Gastrocnemius medialis (tissue), 4 donors: ENCODE measurements around the gene SLFNL1. TPM values are rescaled to one million over a fixed set of nuclear protein-coding genes. Genes with fewer than 3 reads are reported as not detected.

Experiments used
- ATAC-seq, 2 donors: fragments of 150-250 bp; one replicate each; pipeline ENCODE4 v1.9.1; 2016
- DNase-seq, 2 donors: peaks; one replicate each; pipeline ENCODE4 v3.0.0-alpha.2; 2019
- H3K27ac ChIP-seq, 4 donors: fragments of 200-600 bp; sonication (generic); 1 replicate in 1 of 4; 2 replicates in 3 of 4; pipeline ENCODE4 v1.5.1; 2016 to 2018; ENCODE audit warnings: mild to moderate bottlenecking in 2 of 4, moderate library complexity in 1 of 4
- H3K27me3 ChIP-seq, 3 donors: fragments of 200-600 bp; sonication (generic) in 2 of 3; 1 replicate in 1 of 3; 2 replicates in 2 of 3; pipeline versions ENCODE4 v1.5.1 to v1.6.0; 2016 to 2019; ENCODE audit warnings: mild to moderate bottlenecking in 1 of 3, moderate library complexity in 1 of 3
- H3K36me3 ChIP-seq, 2 donors: fragments of 200-600 bp; sonication (generic) in 1 of 2; one replicate each; pipeline ENCODE4 v1.5.1; 2017 to 2018
- H3K4me1 ChIP-seq, 2 donors: fragments of 200-600 bp; sonication (generic) in 1 of 2; one replicate each; pipeline ENCODE4 v1.5.1; 2016 to 2017; ENCODE audit warnings: mild to moderate bottlenecking in 2 of 2
- H3K4me3 ChIP-seq, 4 donors: fragments of 200-600 bp; sonication (generic) in 3 of 4; 1 replicate in 1 of 4; 2 replicates in 3 of 4; pipeline ENCODE4 v1.5.1; 2016 to 2019; ENCODE audit warnings: mild to moderate bottlenecking in 2 of 4
- H3K9me3 ChIP-seq, 3 donors: fragments of 200-600 bp; sonication (generic) in 2 of 3; 1 replicate in 1 of 3; 2 replicates in 2 of 3; pipeline ENCODE4 v1.5.1; 2016 to 2019
- CTCF ChIP-seq, 5 experiments: fragments of 450-650 bp in 3 of 5; fragments of 200-600 bp in 2 of 5; sonication (generic) in 2 of 5; IDR thresholded peaks in 4 of 5; conservative IDR thresholded peaks in 1 of 5; 1 replicate in 4 of 5; 2 replicates in 1 of 5; pipeline ENCODE4 v1.5.1; 2016 to 2019; ENCODE audit warnings: antibody characterized with exemption in 5 of 5, mild to moderate bottlenecking in 3 of 5, moderate library complexity in 3 of 5
- POLR2A ChIP-seq, 2 donors: fragments of 450-650 bp; IDR thresholded peaks; one replicate each; pipeline ENCODE4 v1.6.1; 2017; ENCODE audit warnings: antibody characterized with exemption in 2 of 2, mild to moderate bottlenecking in 2 of 2, moderate library complexity in 2 of 2
- in situ Hi-C, 4 donors: fragments of 200-750 bp; cut with MboI; loops; one replicate each; pipeline versions ENCODE4 v1.15.0 to v1.8.0; 2017; ENCODE audit warnings: low sequenced_read_pairs in 4 of 4
- intact Hi-C: fragments of 100-400 bp; cut with DNase I; formaldehyde crosslinking; loops from one replicate; pipeline ENCODE4 v1.15.1; 2023; ENCODE audit warnings: low total_unique reads
- total RNA-seq, 4 donors: library from RNA; depleted of rRNA; stranded (reverse); fragments of >200 nt; gene quantifications; one replicate each; pipeline versions ENCODE4 v1.1.0 to v1.2.3, GENCODE V29; 2016

SLFNL1 gene
- total RNA-seq, 4 donors from 2014 or later: 0.29 to 2.0 (median 0.69) TPM

GRCh38 chr1:40976952-40977690 is 44.4 kb downstream of the SLFNL1 start:
- no peak for ATAC-seq

DNA sequence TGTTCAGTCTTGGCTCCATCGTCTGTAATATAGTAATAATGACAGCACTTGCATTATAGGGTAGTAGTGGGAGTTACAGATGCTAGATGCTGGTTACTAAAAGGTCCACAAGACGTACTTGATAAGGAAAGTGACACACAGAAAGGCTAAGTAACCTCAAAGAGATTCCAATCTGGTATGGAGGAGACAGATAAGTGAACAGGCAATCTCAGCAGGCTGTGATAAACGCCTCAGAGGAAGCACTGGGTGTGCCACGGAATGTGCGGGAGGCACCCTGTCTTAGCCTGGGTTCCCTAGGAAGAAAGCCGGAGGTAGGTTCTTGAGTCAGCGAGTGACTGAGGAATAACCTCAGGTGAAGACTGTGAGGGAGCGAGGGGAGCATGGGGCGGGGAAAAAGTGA is 46.6 kb downstream of the SLFNL1 start:
- DNase-seq: no peak
- intact Hi-C loops: loop anchor here (5.0 kb wide), 1 partner anchor 72 kb away; no protein-coding TSS in a partner anchor
- Histone ChIP-seq H3K9me3 (no peaks in the 10 kb centered on the region), H3K4me1 (peaks cover 0 to 4% of the 10 kb centered on the region in 2 donors), H3K4me3 (no peak overlapping the region), H3K36me3 (no peaks in the 10 kb centered on the region), H3K27ac (no peak overlapping the region), H3K27me3 (no peaks in the 10 kb centered on the region)
- TF ChIP-seq CTCF (IDR thresholded peaks at IDR 0.05 in 4 of 5, conservative IDR thresholded peaks at IDR 0.05 in 1 of 5) (no peak), POLR2A (IDR thresholded peaks at IDR 0.05) (no peak)
- in situ Hi-C loops: no loop called here
- no peak for ATAC-seq

More at GRCh38 chr1:40976952-40977690, 44.4 kb downstream of the SLFNL1 start:
- no peak for DNase-seq
- Histone ChIP-seq H3K27ac (no peak overlapping the region), H3K4me3 (no peak overlapping the region), H3K4me1 (peaks cover 11 to 14% of the 10 kb centered on the region in 2 donors), H3K9me3 (no peaks in the 10 kb centered on the region), H3K36me3 (no peaks in the 10 kb centered on the region), H3K27me3 (no peaks in the 10 kb centered on the region)
- in situ Hi-C loops: no loop called here
- intact Hi-C loops: loop anchor here (5.0 kb wide), 1 partner anchor 70 kb away; no protein-coding TSS in a partner anchor
- TF ChIP-seq CTCF (IDR thresholded peaks at IDR 0.05 in 4 of 5, conservative IDR thresholded peaks at IDR 0.05 in 1 of 5) (no peak), POLR2A (IDR thresholded peaks at IDR 0.05) (no peak)

GRCh38 chr1:40973912-40974311 is 47.6 kb downstream of the SLFNL1 start:
- intact Hi-C loops (no loop called here), in situ Hi-C loops (no loop called here)
- Histone ChIP-seq H3K36me3 (no peaks in the 10 kb centered on the region), H3K27ac (no peak overlapping the region), H3K27me3 (no peaks in the 10 kb centered on the region), H3K4me3 (no peak overlapping the region), H3K4me1 (peaks cover 0 to under 1% of the 10 kb centered on the region in 2 donors), H3K9me3 (no peaks in the 10 kb centered on the region)
- no peak for TF ChIP-seq POLR2A (IDR thresholded peaks at IDR 0.05)
- no peak for TF ChIP-seq CTCF (IDR thresholded peaks at IDR 0.05 in 4 of 5, conservative IDR thresholded peaks at IDR 0.05 in 1 of 5)
- no peak for ATAC-seq
- no peak for DNase-seq

GRCh38 chr1:40971966-40972365 is 49.6 kb downstream of the SLFNL1 start:
- in situ Hi-C loops: no loop called here
- no peak overlapping the region for H3K4me3 ChIP-seq

More at GRCh38 chr1:40971966-40972365, 49.6 kb downstream of the SLFNL1 start:
- Histone ChIP-seq H3K27ac (no peak overlapping the region), H3K9me3 (no peaks in the 10 kb centered on the region), H3K27me3 (no peaks in the 10 kb centered on the region), H3K4me1 (no peaks in the 10 kb centered on the region), H3K36me3 (no peaks in the 10 kb centered on the region)
- intact Hi-C loops: no loop called here
- TF ChIP-seq POLR2A (IDR thresholded peaks at IDR 0.05): no peak
- TF ChIP-seq CTCF (IDR thresholded peaks at IDR 0.05 in 4 of 5, conservative IDR thresholded peaks at IDR 0.05 in 1 of 5): no peak
- no peak for DNase-seq
- no peak for ATAC-seq
